Measurements from ENCODE around the gene CLCN6. TPM values are rescaled to one million over a fixed set of nuclear protein-coding genes. Genes with fewer than 3 reads are reported as not detected.

Gene CLCN6
- total and polyA plus RNA-seq, 2 of the 8 experiments (the other 6 are each of a cell fraction or from before 2014, with no cell fraction given), result 15.7 to 26.0 TPM

DNA sequence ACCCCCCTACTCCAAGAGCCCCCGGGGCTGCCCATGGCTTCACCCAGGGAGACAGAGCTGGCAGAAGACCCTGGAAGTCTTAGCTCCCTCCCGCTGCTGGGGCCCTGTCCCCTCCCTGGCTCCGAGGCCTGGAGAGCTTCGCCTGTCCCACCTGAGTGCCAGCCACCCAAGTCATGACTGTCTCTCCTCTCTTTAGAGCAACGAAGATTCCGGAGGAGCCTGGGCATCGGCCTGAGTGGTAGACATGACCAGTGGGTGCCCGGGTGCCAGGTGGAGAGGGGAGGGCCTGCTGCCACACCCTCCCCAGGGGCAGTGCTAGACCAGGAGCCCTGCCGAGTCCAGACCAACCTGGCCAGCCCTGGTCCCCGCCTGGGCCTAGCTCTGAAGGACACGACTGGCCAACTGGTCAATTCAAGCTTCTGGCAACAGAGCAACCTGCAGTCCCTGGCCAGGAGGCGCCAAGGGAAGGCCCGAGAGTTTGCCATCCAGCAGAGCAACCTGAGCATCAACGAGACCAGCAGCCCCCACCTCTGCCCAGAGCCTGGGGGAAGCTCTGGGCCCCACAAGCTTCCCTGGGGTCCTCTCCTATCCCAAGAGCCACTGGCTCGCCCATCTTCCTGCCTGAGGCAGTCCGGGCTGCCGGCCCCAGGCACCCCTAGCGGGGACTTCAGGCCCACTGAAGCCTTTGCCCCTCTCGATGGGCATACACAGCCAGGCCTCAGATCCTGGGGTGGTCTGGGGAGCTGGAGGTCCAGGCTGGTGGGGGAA is 40.1 kb upstream of the CLCN6 start:
- no peak overlapping the region for H3K27ac ChIP-seq (ENCODE audit: low read depth, low read length)
- no peak for TF ChIP-seq POLR2AphosphoS5 (IDR thresholded peaks at IDR 0.05; ENCODE audit: low read depth, low read length)
- H2AK5ac ChIP-seq (ENCODE audit: low read depth, low read length), result no peak overlapping the region
- peaks cover 3% of the 10 kb centered on the region; the same call in 1 of the 2 replicates for H3K23me2 ChIP-seq (ENCODE audit: low read depth, low read length)
- H3K36me3 ChIP-seq (ENCODE audit: control insufficient read depth in 2 of 4, insufficient read depth in 4 of 4, low read length in 3 of 4), result no peaks in the 10 kb centered on the region
- no peak overlapping the region for H3K18ac ChIP-seq (ENCODE audit: extremely low read depth, low read length)
- peaks cover 7 to 33% (median 23%) of the 10 kb centered on the region in 4 experiments for H3K27me3 ChIP-seq (replicated peaks in 1 of 4; ENCODE audit: control insufficient read depth in 3 of 4, extremely low read depth in 1 of 4, insufficient read depth in 3 of 4, low read length in 3 of 4)
- WGBS, 2 experiments (ENCODE audit: extremely low coverage in 1 of 2, insufficient coverage in 1 of 2, insufficient read length in 1 of 2, insufficient replicate concordance in 2 of 2, low coverage in 1 of 2, low lambda C conversion rate in 2 of 2, missing lambda C conversion rate in 1 of 2), result 85% methylated on average over 16 of the region's 19 CpGs; no CpG with 5 or more reads in 1 of the 2 experiments
- H3K4ac ChIP-seq (replicated peaks; ENCODE audit: insufficient read length, low read depth, low read length), result no peak overlapping the region
- H3K79me1 ChIP-seq (ENCODE audit: low read depth, low read length), result no peaks in the 10 kb centered on the region
- H2BK120ac ChIP-seq (replicated peaks; ENCODE audit: low read depth, low read length), result no peak overlapping the region
- no peak overlapping the region for H3K56ac ChIP-seq (replicated peaks; ENCODE audit: insufficient read length, low read depth, low read length)
- no peak overlapping the region for H2BK12ac ChIP-seq (ENCODE audit: low read depth, low read length)
- peaks cover 0 to 5% of the 10 kb centered on the region in 2 experiments; a peak in 1 of 4 replicates for H3K9me3 ChIP-seq (ENCODE audit: insufficient read depth in 2 of 2, low read depth in 1 of 2, low read length in 1 of 2)
- ChIA-PET POLR2A (ENCODE audit: partially characterized antibody) (interaction anchor here (0.6 to 4.3 kb wide), 3 partner anchors 13 to 125 kb away, joined by 3 to 21 read pairs (median 3); no protein-coding TSS in a partner anchor), CTCF (ENCODE audit: partially characterized antibody) (interaction anchor here (0.5 to 3.4 kb wide), 5 partner anchors 14 to 57 kb away, joined by 3 to 21 read pairs (median 8); no protein-coding TSS in a partner anchor)
- no peak overlapping the region for H4K91ac ChIP-seq (replicated peaks; ENCODE audit: insufficient read length, low read length)
- H4K20me1 ChIP-seq (replicated peaks in 1 of 2; ENCODE audit: control insufficient read depth in 1 of 2, insufficient read depth in 2 of 2, low read length in 2 of 2), result no peaks in the 10 kb centered on the region
- no peak overlapping the region for H2AFZ ChIP-seq (ENCODE audit: low read length)
- FAIRE-seq (no peak), DNase-seq (ENCODE audit: low read depth in 1 of 2, low spot score in 2 of 2) (no peak)
- no peak overlapping the region for H4K8ac ChIP-seq (ENCODE audit: extremely low read depth, insufficient read depth, low read length)
- H4K5ac ChIP-seq (ENCODE audit: insufficient read length, low read depth, low read length), result no peak overlapping the region
- no peak overlapping the region for H3K4me2 ChIP-seq (ENCODE audit: insufficient read depth in 1 of 2, low read depth in 2 of 2, low read length in 2 of 2)
- H3K23ac ChIP-seq (ENCODE audit: insufficient read length), result no peak overlapping the region
- no peak overlapping the region for H3K9ac ChIP-seq (replicated peaks in 1 of 4; ENCODE audit: extremely low read depth in 1 of 4, low read depth in 3 of 4, low read length in 3 of 4)
- no peak overlapping the region for H3K14ac ChIP-seq (ENCODE audit: insufficient read length)
- H2BK5ac ChIP-seq (ENCODE audit: low read depth, low read length), result no peak overlapping the region
- peaks cover 0 to 16% (median 10%) of the 10 kb centered on the region in 4 experiments; a peak in 6 of 7 replicates for H3K4me1 ChIP-seq (replicated peaks in 1 of 4; ENCODE audit: control insufficient read depth in 3 of 4, insufficient read depth in 4 of 4, low read length in 3 of 4)
- no peak overlapping the region for H3K4me3 ChIP-seq (ENCODE audit: extremely low read depth in 1 of 4, insufficient read depth in 2 of 4, low read depth in 3 of 4, low read length in 4 of 4)
- H3K79me2 ChIP-seq (ENCODE audit: control insufficient read depth in 1 of 2, insufficient read depth in 2 of 2, low read length in 2 of 2), result no peaks in the 10 kb centered on the region
- H2BK20ac ChIP-seq (ENCODE audit: low read length), result no peak overlapping the region
- no peak overlapping the region for H2BK15ac ChIP-seq (ENCODE audit: low read length)
